ENCODE results near the gene TTLL5.
A peak's percentile ranks its signal among the peaks of the same experiment; 100 is the strongest.

Gene TTLL5

GRCh38 chr14:75697918-75698317 lies 36.9 kb downstream of the TTLL5 start:
- DNase-seq (ENCODE audit: low read depth in 2 of 2), result no peak

DNA sequence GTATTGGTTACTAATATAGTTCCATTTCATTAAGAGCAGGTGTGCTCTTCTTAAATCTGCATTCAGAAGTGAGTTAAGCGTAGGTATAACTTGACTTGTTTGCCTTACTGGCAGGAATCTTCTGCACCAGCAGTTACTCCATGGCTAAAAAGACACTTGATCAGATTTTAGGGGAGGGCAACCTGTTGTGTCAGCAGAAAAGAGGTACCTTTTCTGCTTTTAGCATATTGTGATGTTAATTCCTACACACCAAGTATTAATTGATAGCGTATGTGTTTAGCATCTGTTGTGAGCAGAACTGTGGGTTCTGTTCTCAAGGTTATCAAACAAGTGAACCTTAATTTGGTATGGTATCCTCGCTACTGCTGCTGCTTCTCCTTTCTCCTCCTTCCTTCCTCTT lies 38.3 kb downstream of the TTLL5 start:
- no peak for DNase-seq (ENCODE audit: low read depth in 2 of 2)

DNA sequence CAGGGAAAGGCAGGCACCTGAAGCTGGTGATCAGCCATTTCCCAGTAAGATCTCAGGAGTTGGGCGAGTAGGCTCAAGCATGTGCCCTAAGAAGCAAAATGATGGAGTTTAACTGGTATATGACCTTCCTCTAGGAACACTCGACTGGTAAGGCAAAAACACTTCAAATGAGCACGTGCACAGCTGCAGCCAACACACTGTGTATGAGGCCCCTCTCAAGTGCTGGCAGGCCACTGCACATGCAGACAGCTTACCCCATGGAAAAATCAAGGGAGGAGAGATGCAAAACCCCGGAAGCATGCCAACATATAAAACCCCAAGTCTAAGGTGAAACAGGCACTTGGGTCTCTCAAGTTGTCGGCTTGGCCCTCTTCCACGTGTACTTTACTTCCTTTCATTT lies 39.2 kb downstream of the TTLL5 start:
- no peak for DNase-seq (ENCODE audit: low read depth in 2 of 2)

- DNase-seq (ENCODE audit: low read depth in 2 of 2), result no peak
These were observed 41.1 kb downstream of the TTLL5 start for GRCh38 chr14:75702122-75702521.

DNA sequence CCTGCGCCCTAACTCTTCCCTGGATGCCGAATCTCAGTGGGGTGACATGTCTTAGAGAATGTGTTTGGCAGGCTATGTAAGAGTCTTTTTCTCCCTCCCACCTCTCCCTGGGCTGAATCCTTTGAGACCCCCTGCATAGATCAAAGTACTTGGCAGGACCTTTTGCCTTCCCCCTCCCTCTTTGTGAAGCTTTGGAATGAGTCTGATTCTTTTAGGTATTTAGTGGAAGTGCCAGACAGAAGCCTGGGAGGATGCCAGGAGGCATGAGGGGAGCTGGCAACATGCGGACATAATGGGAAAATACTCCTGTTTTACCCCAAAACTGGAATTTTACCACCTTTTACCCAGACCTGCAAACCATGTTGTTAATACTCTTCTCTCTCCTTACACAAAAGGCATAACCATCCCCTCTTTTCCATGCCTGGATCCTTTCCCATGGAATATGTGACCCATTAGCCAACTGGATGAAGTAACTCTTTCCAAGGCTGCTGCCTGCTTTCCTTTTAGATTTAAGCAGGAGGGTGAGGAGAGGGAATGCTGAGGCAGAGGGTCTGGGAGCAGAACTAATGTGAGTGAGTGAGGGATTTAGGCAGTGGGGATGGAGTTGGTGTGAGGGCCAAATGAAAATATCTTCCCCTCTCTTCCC lies 41.7 kb downstream of the TTLL5 start:
- no peak for DNase-seq (ENCODE audit: low read depth in 2 of 2)

DNA sequence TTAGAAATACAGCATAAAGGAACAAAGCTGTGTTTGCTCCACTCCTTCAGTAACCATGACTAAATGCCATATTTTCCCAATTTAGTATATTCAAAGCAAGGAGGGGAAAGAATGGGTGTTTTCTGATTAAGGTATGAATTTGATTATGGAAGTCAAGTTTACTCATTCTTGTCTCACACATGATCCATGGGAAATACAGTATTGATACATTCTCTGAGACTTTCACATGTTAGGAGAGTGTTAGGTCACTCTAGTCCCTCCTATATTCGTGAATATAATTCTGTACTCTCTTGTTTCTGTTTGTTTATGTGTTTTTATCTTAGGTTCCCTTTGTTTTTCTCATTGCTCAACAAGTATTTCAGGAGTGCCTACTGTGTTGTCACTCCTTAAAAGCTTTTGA lies 42.4 kb downstream of the TTLL5 start:
- DNase-seq (ENCODE audit: low read depth in 2 of 2), result no peak

DNA sequence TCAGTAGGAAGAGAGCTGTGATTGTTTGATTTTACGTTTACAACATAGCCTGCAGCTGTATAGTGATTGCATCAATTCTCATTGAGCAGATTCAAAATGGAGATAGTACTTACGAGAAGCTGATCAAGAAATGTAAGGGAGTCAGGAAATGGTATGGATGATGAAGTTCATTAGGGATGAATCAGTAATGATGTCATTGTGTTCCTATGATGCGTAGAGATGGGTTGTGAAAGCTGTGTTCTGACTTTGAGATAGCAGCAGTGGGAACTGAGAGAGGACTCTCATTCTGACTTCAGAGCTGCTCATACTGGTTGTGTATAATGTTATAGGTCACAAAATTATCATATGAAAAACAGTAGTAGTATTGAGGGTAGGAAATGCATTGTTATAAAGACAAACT lies 44.0 kb downstream of the TTLL5 start:
- DNase-seq (ENCODE audit: low read depth in 2 of 2), result no peak

- peak; percentile 14 to 41 for DNase-seq (ENCODE audit: low read depth in 2 of 2)
These were observed 48.3 kb downstream of the TTLL5 start for GRCh38 chr14:75709207-75709812.

GRCh38 chr14:75711105-75711795 lies 50.2 kb downstream of the TTLL5 start:
- no peak for DNase-seq (ENCODE audit: low read depth in 2 of 2)

- no peak for DNase-seq (ENCODE audit: low read depth in 2 of 2)
These were observed 50.8 kb downstream of the TTLL5 start for GRCh38 chr14:75711796-75712211.

DNA sequence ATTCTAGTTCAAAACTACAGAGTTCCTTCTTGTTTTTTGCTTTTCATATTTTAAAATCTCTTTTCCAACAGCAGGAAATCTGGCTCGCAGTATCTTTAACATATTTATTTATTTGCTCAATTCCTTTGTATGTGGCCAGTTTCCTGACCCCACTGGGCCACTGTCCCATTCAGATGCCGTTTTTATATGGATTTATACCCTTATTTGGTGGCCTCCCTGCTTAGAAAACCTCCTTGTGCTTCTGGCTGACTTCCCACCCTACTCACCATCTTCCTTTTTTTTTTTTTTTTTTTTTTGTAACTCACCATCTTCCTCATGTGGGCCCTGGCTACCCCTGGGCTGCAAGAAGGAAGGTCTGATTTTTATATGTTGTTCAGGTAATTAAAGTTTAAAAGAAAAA lies 53.9 kb downstream of the TTLL5 start:
- no peak for DNase-seq (ENCODE audit: low read depth in 2 of 2)

- DNase-seq (ENCODE audit: low read depth in 2 of 2), result no peak
These were observed 55.1 kb downstream of the TTLL5 start for GRCh38 chr14:75715926-75716780.

DNA sequence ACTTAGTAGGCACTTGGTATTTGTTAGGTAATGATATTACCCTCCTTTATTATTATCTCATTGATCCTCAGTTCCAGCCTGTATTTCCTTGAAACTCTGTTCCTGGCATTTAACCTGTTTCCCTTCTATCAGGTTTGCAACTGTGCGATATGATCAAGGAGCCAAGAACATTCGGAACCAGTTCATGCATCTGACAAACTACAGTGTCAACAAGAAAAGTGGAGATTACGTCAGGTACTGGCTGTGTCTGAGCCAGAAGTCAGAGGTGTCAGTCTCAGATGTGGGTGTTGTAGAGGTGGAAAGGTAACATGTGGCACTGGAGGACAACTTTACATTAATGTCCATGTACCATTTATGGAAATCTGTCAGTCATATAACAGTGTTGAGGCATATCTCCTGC lies 56.7 kb downstream of the TTLL5 start:
- no peak for DNase-seq (ENCODE audit: low read depth in 2 of 2)

DNA sequence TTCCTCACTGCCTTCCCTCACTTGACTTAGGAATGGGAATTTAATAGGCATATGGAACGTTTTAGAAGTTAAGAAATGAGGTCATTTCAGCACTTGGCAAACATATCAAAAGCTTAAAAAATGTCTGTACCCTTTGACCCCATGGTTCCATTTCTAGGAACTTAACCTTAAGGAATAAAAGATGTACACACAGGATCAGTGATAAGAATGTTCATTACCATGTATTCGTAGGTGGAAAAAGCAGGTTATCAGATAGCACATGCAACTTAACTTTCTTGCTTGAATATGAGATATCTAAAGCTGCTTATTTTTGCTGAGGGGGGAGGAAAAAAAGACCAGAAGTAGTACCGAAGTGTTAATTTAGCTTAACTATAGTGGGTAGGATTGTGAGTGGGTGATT lies 57.2 kb downstream of the TTLL5 start:
- DNase-seq (ENCODE audit: low read depth in 2 of 2), result no peak

GRCh38 chr14:75720116-75720515 lies 59.1 kb downstream of the TTLL5 start:
- no peak for DNase-seq (ENCODE audit: low read depth in 2 of 2)

DNA sequence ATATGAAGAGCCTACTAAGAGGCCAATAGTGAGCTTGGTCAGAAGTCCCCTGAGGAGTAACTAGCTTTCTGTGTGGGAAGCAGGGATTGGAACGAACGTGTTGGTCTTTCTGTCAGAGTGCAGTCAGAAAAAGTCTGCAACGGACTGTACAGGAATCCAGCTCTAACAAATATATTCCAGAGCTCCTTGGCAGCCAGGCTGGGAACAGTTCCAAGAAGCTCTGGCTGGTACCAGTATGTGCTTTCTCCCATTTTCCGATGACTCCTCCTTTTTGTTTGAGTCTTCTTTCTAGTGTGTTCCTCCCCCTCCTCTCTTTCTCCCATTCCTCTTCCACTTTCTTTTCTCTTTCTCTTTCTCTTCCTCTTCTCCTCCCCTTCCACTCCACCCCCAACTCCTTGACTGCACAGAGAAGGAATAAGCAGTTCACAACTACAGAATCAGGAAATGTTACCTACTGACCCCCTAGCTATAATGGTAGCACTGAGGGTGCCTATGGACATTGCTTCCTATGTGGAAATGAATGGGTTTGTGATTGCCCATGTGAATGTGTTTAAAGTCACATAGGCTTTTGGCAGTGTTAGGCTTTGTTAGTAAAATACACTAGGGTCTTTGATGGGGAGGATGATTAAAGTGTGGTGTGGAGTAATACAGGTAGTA lies 59.9 kb downstream of the TTLL5 start:
- no peak for DNase-seq (ENCODE audit: low read depth in 2 of 2)

DNA sequence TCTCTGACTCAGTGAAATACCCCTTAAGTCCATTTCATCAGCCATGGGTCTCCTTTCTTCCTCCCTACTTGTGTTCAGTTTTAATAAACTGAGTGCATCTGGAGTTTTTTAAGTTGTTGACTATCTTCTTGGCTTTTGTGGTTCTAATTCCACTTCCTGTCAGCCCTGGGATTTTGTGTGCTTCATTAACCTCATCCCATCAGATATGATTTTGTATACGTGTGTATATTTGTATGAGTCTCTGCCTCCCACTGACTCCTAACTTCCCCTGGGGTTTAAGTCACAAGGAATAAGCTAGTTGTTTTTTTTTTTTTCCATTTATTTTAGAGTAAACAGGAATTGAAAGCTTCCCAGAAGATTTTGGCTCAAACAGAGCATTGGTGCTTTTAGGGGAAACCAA lies 62.7 kb downstream of the TTLL5 start:
- DNase-seq (ENCODE audit: low read depth in 2 of 2), result no peak

DNA sequence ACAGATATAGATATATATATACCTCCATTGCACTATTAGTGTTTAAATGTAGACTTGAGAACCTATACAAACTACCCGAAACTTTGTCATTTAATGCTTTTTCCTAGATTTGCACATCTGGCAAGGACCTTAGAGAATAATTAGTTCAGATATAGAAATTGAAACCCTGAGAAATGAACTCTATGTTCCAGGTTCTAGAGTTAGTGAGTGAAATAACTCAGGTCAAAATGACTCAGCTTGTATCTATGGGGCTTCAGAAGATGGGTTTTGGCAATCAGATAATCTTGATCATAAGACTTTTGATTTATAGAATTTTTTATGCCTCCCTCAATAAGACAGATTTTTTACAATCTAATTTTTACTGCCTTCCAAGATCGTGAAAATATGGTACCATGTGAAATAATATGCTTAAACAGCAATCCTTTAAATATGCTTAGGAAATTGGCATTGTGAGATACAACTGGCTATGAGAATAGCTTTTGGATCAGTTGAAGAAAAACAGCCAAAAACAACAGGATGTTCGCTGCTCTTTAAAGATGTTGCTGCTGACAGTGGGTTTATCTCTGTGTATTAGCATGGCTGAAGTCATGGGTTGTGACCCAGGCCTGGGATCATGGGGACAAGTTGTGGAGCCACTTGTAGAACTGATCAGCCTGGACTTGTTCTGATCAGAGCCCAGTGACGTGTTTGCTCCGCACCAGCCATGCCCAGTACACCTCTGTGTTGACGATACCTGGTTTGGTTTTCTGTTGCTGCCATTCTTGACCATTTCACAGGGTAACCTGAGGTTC lies 63.6 kb downstream of the TTLL5 start:
- no peak for DNase-seq (ENCODE audit: low read depth in 2 of 2)

- DNase-seq (ENCODE audit: low read depth in 2 of 2), result no peak
These were observed 64.4 kb downstream of the TTLL5 start for GRCh38 chr14:75725481-75725880.

DNA sequence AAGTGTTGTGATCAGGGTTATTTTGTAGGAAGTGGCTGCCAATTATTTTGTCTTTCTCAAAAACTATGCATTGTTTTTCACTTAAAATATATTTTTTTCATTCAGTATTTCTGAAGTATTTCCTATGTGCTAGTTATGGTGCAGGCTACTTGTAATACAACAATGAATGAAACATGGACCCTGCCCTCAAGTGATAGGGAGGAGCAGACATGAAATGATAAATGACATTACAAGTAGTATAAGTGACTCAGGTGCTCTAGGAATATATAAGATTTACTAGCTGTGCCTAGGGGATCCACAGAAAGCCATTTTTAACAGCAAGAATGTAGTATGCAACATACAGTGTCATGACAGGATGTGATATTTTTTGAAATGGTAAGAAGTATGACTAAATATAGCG lies 65.3 kb downstream of the TTLL5 start:
- no peak for DNase-seq (ENCODE audit: low read depth in 2 of 2)

DNA sequence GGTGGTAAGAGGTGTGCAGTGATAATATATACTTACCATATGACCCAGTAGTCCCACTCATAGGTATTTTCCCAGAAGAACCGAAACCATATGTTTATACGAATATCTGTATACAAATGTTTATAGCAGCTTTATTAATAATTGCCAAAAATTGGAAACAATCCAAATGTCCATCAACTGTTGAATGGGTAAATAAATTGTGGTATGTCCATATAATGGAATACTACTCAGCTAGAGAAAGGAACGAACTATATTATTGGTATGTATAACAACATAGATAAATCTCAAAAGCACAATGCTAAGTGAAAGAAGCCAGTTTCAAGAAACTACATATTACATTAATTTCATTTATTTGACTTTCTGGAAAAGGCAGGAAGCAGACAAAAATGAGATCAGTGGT lies 66.1 kb downstream of the TTLL5 start:
- DNase-seq (ENCODE audit: low read depth in 2 of 2), result no peak
